GM19397 (cell line): ENCODE results near the gene POLN.

Experiments used
- ATAC-seq: cut with Tn5 transposase; IDR thresholded peaks from one replicate; pipeline ENCODE4 v1.9.1; 2021; ENCODE audit warnings: mild to moderate bottlenecking, moderate library complexity; ENCODE audit not compliant: unreplicated experiment

The POLN gene

GRCh38 chr4:2073808-2074481 lies 168.0 kb downstream of the POLN start:
- no peak for ATAC-seq

- no peak for ATAC-seq
Measured at GRCh38 chr4:2072971-2073807, 168.7 kb downstream of the POLN start.

GRCh38 chr4:2071912-2072867 lies 169.7 kb downstream of the POLN start:
- ATAC-seq, result no peak

- ATAC-seq, result no peak
Measured at GRCh38 chr4:2071252-2071911, 170.5 kb downstream of the POLN start.

GRCh38 chr4:2070421-2071251 lies 171.3 kb downstream of the POLN start:
- ATAC-seq, result no peak

- no peak for ATAC-seq
Measured at GRCh38 chr4:2069986-2070385, 171.9 kb downstream of the POLN start.

GRCh38 chr4:2069161-2069971 lies 172.6 kb downstream of the POLN start:
- ATAC-seq, result no peak

GRCh38 chr4:2068566-2068965 lies 173.4 kb downstream of the POLN start:
- no peak for ATAC-seq

- ATAC-seq, result no peak
Measured at GRCh38 chr4:2068198-2068470, 173.8 kb downstream of the POLN start.

GRCh38 chr4:2067446-2068197 lies 174.3 kb downstream of the POLN start:
- no peak for ATAC-seq

GRCh38 chr4:2066571-2067445 lies 175.1 kb downstream of the POLN start:
- no peak for ATAC-seq

GRCh38 chr4:2066011-2066551 lies 175.8 kb downstream of the POLN start:
- no peak for ATAC-seq

GRCh38 chr4:2065106-2065930 lies 176.6 kb downstream of the POLN start:
- ATAC-seq, result no peak

- no peak for ATAC-seq
Measured at GRCh38 chr4:2064276-2064991, 177.5 kb downstream of the POLN start.

GRCh38 chr4:2063557-2064275 lies 178.2 kb downstream of the POLN start:
- ATAC-seq, result no peak
